ENCODE data around the gene GNRH2. TPM values are rescaled to one million over a fixed set of nuclear protein-coding genes. Genes with fewer than 3 reads are reported as not detected.

The GNRH2 gene
- polyA plus RNA-seq, 1 donor (not counting 4 experiments of a cell fraction or from before 2014, with no cell fraction given) = 0.18 TPM

DNA sequence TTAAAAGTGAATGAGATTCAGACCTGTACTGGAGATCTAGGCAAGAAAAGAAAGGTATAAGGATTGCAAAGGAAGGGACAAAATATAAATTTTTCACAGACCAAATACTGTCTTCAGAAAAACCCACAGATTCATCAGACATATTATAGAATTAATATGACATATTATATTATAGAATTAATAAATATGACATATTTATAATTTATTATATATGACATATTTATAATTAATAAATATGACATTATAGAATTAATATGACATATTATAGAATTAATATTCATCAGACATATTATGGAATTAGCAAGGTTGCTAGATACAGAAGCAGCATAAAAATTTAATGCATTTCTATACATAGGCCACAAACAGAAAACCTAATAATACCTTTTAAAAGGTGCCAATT lies 44.7 kb upstream of the GNRH2 start:
- FAIRE-seq = no peak
- TF ChIP-seq EZH2 (IDR thresholded peaks at IDR 0.05; ENCODE audit: low read length) (no peak), CTCF (optimal IDR thresholded peaks at IDR 0.05 in 1 of 3, IDR thresholded peaks at IDR 0.05 in 1 of 3, conservative IDR thresholded peaks at IDR 0.05 in 1 of 3; ENCODE audit: extremely low read depth in 1 of 3, insufficient read depth in 2 of 3, low read length in 3 of 3) (no peak)
- Histone ChIP-seq H2AFZ (ENCODE audit: control insufficient read depth, low read length) (no peak overlapping the region), H3K27me3 (ENCODE audit: control insufficient read depth, extremely low read depth, insufficient read depth, low read length) (no peaks in the 10 kb centered on the region), H3K4me1 (ENCODE audit: control insufficient read depth, extremely low read depth, insufficient read depth, low read length) (no peaks in the 10 kb centered on the region), H3K36me3 (ENCODE audit: control insufficient read depth in 2 of 2, extremely low read depth in 1 of 2, insufficient read depth in 2 of 2, low read length in 2 of 2) (peaks cover 0 to 7% of the 10 kb centered on the region in 2 experiments), H4K20me1 (ENCODE audit: control insufficient read depth, extremely low read depth, insufficient read depth, low read length) (no peaks in the 10 kb centered on the region), H3K9me1 (ENCODE audit: control insufficient read depth, extremely low read depth, insufficient read depth, low read length) (no peaks in the 10 kb centered on the region), H3K9ac (ENCODE audit: control insufficient read depth, extremely low read depth, insufficient read depth, low read length) (no peak overlapping the region), H3K79me2 (ENCODE audit: control insufficient read depth, insufficient read depth, low read length) (no peaks in the 10 kb centered on the region), H3K4me2 (ENCODE audit: control insufficient read depth, extremely low read depth, insufficient read depth, low read depth, low read length) (no peak overlapping the region), H3K27ac (ENCODE audit: control insufficient read depth, insufficient read depth, low read length) (no peak overlapping the region), H3K4me3 (ENCODE audit: control insufficient read depth in 2 of 3, extremely low read depth in 1 of 3, insufficient read depth in 2 of 3, low read depth in 1 of 3, low read length in 3 of 3) (no peak overlapping the region), H3K9me3 (ENCODE audit: control insufficient read depth, low read depth, low read length) (no peaks in the 10 kb centered on the region)
- DNase-seq (ENCODE audit: low read depth, low spot score) = no peak
- dilution Hi-C loops (cut with MboI; ENCODE audit: extremely low pct_ligation_motif_present, low sequenced_read_pairs) = no loop called here

DNA sequence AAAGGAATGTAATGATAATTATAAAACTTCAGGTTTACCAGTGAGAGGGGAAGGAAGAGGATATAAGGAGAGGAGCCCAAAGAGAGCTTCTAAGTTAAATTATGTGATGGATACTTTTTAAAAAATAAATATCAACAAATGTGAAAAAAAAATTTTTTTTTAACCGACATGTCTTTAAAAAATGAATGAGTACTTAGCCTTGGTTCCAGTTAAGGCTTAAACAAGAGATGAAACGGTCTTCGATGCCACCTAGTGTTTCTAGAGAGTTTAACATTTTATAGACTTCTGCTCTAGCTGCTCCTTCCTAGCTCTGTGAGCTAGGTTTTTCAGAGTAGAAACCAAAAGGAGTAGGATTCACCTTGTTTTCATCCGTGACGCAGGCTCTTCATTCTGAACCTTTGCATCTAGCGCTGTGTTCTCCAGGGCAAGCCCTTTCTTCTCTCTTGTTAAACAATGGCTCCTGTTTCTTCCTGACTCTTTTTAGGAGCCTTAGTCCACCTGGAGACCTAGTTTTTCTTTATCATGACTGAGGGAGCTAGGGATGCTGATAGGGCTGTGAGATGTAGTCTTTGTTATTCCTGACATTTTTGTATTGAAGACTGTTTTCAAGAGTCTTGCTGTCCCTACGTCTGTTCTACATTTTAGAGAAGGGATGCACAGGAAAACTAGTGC lies 42.4 kb upstream of the GNRH2 start:
- no peak overlapping the region for H3K27ac ChIP-seq (ENCODE audit: control insufficient read depth, insufficient read depth, low read length)
- H3K36me3 ChIP-seq (ENCODE audit: control insufficient read depth in 2 of 2, extremely low read depth in 1 of 2, insufficient read depth in 2 of 2, low read length in 2 of 2) = peaks cover 3 to 4% of the 10 kb centered on the region in 2 experiments
- no peaks in the 10 kb centered on the region for H3K4me1 ChIP-seq (ENCODE audit: control insufficient read depth, extremely low read depth, insufficient read depth, low read length)
- no peaks in the 10 kb centered on the region for H4K20me1 ChIP-seq (ENCODE audit: control insufficient read depth, extremely low read depth, insufficient read depth, low read length)
- no peaks in the 10 kb centered on the region for H3K9me1 ChIP-seq (ENCODE audit: control insufficient read depth, extremely low read depth, insufficient read depth, low read length)
- no peak overlapping the region for H2AFZ ChIP-seq (ENCODE audit: control insufficient read depth, low read length)
- H3K27me3 ChIP-seq (ENCODE audit: control insufficient read depth, extremely low read depth, insufficient read depth, low read length) = no peaks in the 10 kb centered on the region
- no peak overlapping the region for H3K4me3 ChIP-seq (ENCODE audit: control insufficient read depth in 2 of 3, extremely low read depth in 1 of 3, insufficient read depth in 2 of 3, low read depth in 1 of 3, low read length in 3 of 3)
- DNase-seq (ENCODE audit: low read depth, low spot score) = no peak
- TF ChIP-seq CTCF (optimal IDR thresholded peaks at IDR 0.05 in 1 of 3, IDR thresholded peaks at IDR 0.05 in 1 of 3, conservative IDR thresholded peaks at IDR 0.05 in 1 of 3; ENCODE audit: extremely low read depth in 1 of 3, insufficient read depth in 2 of 3, low read length in 3 of 3) (peak in 2 of 3 experiments; percentile 28 to 47), EZH2 (IDR thresholded peaks at IDR 0.05; ENCODE audit: low read length) (no peak)
- no peaks in the 10 kb centered on the region for H3K9me3 ChIP-seq (ENCODE audit: control insufficient read depth, low read depth, low read length)
- H3K79me2 ChIP-seq (ENCODE audit: control insufficient read depth, insufficient read depth, low read length) = no peaks in the 10 kb centered on the region
- H3K9ac ChIP-seq (ENCODE audit: control insufficient read depth, extremely low read depth, insufficient read depth, low read length) = no peak overlapping the region
- dilution Hi-C loops (cut with MboI; ENCODE audit: extremely low pct_ligation_motif_present, low sequenced_read_pairs) = no loop called here
- no peak overlapping the region for H3K4me2 ChIP-seq (ENCODE audit: control insufficient read depth, extremely low read depth, insufficient read depth, low read depth, low read length)
- FAIRE-seq = peak; percentile 77

All from keratinocyte (primary cell).